ENCODE data around the gene ABCE1.

- TF ChIP-seq CTCF (IDR thresholded peaks at IDR 0.05), result no peak
- TF ChIP-seq REST (IDR thresholded peaks at IDR 0.05; ENCODE audit: insufficient read depth in 1 of 2, low read depth in 2 of 2, low read length in 1 of 2), result no peak
- TF ChIP-seq POLR2AphosphoS5 (IDR thresholded peaks at IDR 0.05; ENCODE audit: low read depth, low read length), result no peak
- TF ChIP-seq TCF7L2 (IDR thresholded peaks at IDR 0.05; ENCODE audit: low read depth, low read length), result no peak
Measured at GRCh38 chr4:145178740-145179280, 80.7 kb downstream of the ABCE1 start.

All from Panc1 (cell line).